Measurements from ENCODE around the gene OR10A3.

OR10A3 gene

DNA sequence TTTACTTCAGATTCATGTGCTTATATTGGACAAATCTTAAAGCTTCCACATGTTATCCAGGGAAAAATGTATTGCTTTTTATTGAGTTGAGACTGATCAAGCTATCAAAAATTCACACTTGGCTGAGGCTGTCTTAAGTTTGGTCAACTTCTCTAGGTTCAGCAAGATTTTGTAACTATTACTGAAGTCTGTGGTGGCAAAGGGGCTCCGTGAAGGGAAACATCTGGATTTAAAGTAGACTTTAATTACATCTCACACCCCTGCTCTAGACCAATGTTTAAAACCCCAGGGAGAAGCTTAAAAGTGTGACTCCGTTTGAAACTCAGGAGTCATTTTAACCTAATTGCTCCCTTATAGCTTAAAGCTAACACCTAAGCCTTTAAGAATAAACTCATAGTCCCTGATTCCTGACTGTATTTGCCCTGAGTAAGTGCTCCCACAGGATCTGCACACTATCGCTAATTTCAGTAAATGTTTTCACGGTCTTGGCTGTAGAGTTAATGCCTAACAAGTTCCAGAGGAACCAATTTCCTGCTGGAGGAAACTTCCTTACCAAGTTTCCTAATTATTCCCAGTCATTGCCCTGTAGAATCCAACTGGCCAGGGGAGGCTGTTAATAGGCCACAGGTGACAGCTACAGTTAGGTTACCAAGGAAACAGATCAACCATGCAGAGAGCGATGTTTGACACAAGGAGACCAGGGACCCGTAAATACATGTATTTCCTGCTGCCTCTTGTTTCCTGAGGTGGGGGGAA is 50.9 kb downstream of the OR10A3 start:
- no peak for DNase-seq

DNA sequence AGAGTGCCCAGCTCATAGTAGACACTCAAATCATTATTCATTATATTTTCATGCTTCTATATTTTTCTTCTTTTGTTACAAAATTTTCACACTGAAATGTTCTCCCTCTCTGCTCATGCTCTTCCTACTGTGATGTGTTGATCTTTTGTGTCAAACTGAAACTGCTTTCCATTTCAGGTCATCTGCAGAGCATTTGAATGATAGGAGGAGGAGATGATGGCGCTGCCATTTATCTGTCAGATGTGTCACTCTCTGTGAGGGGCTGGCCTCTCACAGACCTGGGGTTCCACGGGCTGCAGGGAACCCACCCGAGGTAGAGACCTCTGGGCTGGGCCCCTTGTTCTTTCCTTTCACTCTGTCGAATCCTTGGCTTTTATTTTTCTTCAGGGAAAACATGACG is 51.5 kb downstream of the OR10A3 start:
- no peak for DNase-seq
